ENCODE data around the gene RUNX1. TPM values are rescaled to one million over a fixed set of nuclear protein-coding genes. Genes with fewer than 3 reads are reported as not detected.

RUNX1 gene
- total RNA-seq, 1 experiment from 2014 or later = 55.2 TPM

DNA sequence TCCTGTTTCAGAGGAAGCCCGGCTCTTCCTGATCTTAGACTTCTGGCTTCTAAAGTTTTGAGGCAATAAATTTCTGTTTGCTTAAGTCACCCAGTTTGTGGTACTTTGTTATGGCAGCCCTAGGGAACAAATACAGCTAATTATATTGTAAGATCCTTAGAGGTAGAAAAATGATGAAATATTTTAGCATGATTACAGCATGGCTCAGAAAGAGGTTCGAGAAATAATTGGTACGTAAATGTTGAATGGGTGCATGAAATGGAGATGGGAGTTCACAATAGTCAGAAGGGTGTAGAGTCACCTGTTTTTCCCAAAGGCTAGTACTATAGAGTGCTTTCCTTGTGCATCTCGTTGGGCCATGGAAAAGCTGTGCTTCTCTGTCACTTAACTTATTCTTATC is 123.5 kb downstream of the RUNX1 start:
- TF ChIP-seq EZH2phosphoT487 (IDR thresholded peaks at IDR 0.05; ENCODE audit: borderline replicate concordance, low read length) = no peak
- TF ChIP-seq EZH2 (IDR thresholded peaks at IDR 0.05; ENCODE audit: low read length, unreplicated experiment) = no peak
- TF ChIP-seq, protein P1, sequence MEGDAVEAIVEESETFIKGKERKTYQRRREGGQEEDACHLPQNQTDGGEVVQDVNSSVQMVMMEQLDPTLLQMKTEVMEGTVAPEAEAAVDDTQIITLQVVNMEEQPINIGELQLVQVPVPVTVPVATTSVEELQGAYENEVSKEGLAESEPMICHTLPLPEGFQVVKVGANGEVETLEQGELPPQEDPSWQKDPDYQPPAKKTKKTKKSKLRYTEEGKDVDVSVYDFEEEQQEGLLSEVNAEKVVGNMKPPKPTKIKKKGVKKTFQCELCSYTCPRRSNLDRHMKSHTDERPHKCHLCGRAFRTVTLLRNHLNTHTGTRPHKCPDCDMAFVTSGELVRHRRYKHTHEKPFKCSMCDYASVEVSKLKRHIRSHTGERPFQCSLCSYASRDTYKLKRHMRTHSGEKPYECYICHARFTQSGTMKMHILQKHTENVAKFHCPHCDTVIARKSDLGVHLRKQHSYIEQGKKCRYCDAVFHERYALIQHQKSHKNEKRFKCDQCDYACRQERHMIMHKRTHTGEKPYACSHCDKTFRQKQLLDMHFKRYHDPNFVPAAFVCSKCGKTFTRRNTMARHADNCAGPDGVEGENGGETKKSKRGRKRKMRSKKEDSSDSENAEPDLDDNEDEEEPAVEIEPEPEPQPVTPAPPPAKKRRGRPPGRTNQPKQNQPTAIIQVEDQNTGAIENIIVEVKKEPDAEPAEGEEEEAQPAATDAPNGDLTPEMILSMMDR (conservative IDR thresholded peaks at IDR 0.05; ENCODE audit: low read depth, low read length) = no peak
- no peak overlapping the region for H3K4me2 ChIP-seq (ENCODE audit: low read length)
- no peak for ATAC-seq
- no TSS peak for BruUV-seq (replicated peaks)
- H3K9me2 ChIP-seq (replicated peaks; ENCODE audit: low read length) = no peaks in the 10 kb centered on the region
- ChIA-PET POLR2A (ENCODE audit: unreplicated experiment) (no interaction called here), CTCF (no interaction called here)
- H3K27me3 ChIP-seq (ENCODE audit: low read length) = no peaks in the 10 kb centered on the region
- H3K4me3 ChIP-seq (ENCODE audit: low read length) = no peak overlapping the region
- no peak for DNase-seq
- 0 out of 2 replicates have a peak, but pooled peaks cover 4% of the 10 kb centered on the region for H3K36me3 ChIP-seq (ENCODE audit: low read depth, low read length)
- no peak overlapping the region for H3K9ac ChIP-seq (ENCODE audit: low read length)
- no peaks in the 10 kb centered on the region for H4K20me1 ChIP-seq (ENCODE audit: low read length)
- H3F3A ChIP-seq (ENCODE audit: low read length, unreplicated experiment) = no peaks in the 10 kb centered on the region
- intact Hi-C loops (cut with micrococcal nuclease) = no loop called here
- H2AFZ ChIP-seq (ENCODE audit: low read length) = no peak overlapping the region
- H3K79me2 ChIP-seq (ENCODE audit: low read length) = no peaks in the 10 kb centered on the region
- peaks cover 8% of the 10 kb centered on the region; the same call in 1 of the 2 replicates for H3K4me1 ChIP-seq (ENCODE audit: insufficient read depth, low read length)
- no peaks in the 10 kb centered on the region for H3K9me3 ChIP-seq (ENCODE audit: low read length)
- H3K27ac ChIP-seq (ENCODE audit: low read length) = no peak overlapping the region

DNA sequence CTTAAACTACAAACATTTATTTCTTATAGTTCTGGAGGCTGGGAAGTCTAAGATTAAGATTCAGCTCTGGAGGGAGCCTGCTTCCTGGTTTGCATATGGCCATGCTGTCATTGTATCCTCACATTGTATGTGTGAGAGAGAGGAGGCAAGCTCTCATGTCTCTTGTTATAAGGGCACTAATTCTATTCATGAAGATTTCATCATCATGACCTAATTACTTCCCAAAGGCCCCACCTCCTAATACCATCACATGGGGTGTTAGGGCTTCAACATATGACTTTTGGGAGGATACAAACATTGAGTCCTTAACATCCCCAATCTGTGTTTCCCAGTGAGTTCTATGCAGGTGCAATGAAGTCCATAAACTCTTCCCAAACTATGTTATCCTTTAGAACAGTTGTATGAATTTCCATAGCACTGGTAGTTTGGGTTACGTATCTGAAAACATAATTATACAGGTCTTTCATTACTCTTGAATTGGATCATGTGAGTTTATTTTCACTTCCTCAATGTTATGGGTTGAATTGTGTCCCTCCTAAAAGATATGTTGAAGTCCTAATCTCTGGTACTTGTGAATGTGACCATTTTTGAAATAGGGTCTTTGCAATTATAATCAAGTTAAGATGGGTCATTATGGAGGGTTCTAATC is 124.2 kb downstream of the RUNX1 start:
- ChIA-PET POLR2A (ENCODE audit: unreplicated experiment) (no interaction called here), CTCF (no interaction called here)
- intact Hi-C loops (cut with micrococcal nuclease) = no loop called here

More for the DNA sequence above, 124.2 kb downstream of the RUNX1 start:
- no peak for TF ChIP-seq EZH2phosphoT487 (IDR thresholded peaks at IDR 0.05; ENCODE audit: borderline replicate concordance, low read length)
- TF ChIP-seq, protein P1 (conservative IDR thresholded peaks at IDR 0.05; ENCODE audit: low read depth, low read length) = no peak
- no peak for TF ChIP-seq EZH2 (IDR thresholded peaks at IDR 0.05; ENCODE audit: low read length, unreplicated experiment)
- 0 out of 2 replicates have a peak, but pooled peaks cover 4% of the 10 kb centered on the region for H3K36me3 ChIP-seq (ENCODE audit: low read depth, low read length)
- no peaks in the 10 kb centered on the region for H3F3A ChIP-seq (ENCODE audit: low read length, unreplicated experiment)
- no peak overlapping the region for H3K27ac ChIP-seq (ENCODE audit: low read length)
- ATAC-seq (no peak), DNase-seq (no peak)
- H2AFZ ChIP-seq (ENCODE audit: low read length) = no peak overlapping the region
- H3K9me2 ChIP-seq (replicated peaks; ENCODE audit: low read length) = no peaks in the 10 kb centered on the region
- no peaks in the 10 kb centered on the region for H4K20me1 ChIP-seq (ENCODE audit: low read length)
- H3K4me2 ChIP-seq (ENCODE audit: low read length) = no peak overlapping the region
- no peaks in the 10 kb centered on the region for H3K79me2 ChIP-seq (ENCODE audit: low read length)
- peaks cover 8% of the 10 kb centered on the region; the same call in 1 of the 2 replicates for H3K4me1 ChIP-seq (ENCODE audit: insufficient read depth, low read length)
- no TSS peak for BruUV-seq (replicated peaks)
- no peaks in the 10 kb centered on the region for H3K27me3 ChIP-seq (ENCODE audit: low read length)
- H3K9ac ChIP-seq (ENCODE audit: low read length) = no peak overlapping the region
- no peaks in the 10 kb centered on the region for H3K9me3 ChIP-seq (ENCODE audit: low read length)
- no peak overlapping the region for H3K4me3 ChIP-seq (ENCODE audit: low read length)
